GM19193 (cell line): Measurements from ENCODE around the gene APBA2.

Experiments
- POLR2A ChIP-seq: IDR thresholded peaks from 4 replicates; pipeline ENCODE4 v1.6.1; 2011; ENCODE audit not compliant: insufficient read depth, insufficient read length; ENCODE audit errors: extremely low read depth

The APBA2 gene

GRCh38 chr15:28991236-28992171, 105.7 kb downstream of the APBA2 start:
- no peak for TF ChIP-seq POLR2A

DNA sequence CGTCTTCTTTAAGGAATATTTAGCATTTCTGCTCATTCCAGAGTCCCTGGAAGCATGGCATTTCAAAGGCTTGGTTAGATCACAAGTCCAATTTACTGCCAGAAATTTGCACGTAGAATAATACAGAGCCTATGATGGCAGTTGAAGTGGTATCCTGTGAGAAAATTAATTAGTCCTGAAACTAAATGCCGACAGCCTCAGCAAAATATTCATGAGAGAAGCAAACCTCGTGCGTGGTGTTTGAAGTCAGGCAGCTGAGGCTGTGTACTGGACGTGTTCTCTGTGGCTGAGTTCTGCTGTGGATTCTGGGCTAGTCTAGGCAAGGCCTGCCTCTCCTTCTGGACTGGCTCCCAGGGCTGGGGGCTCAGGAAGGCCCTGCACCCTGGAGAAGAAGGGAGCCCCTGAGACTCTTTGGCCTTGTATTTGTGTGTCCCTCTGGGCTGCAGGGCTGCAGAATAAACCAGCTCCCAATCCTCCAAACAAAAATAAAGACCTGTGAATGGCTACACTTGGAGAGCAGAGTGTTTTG, 106.6 kb downstream of the APBA2 start:
- no peak for TF ChIP-seq POLR2A

GRCh38 chr15:28993051-28993719, 107.4 kb downstream of the APBA2 start:
- TF ChIP-seq POLR2A = no peak

- TF ChIP-seq POLR2A = no peak
These were observed 107.9 kb downstream of the APBA2 start for GRCh38 chr15:28993720-28994053.

GRCh38 chr15:28994142-28994830, 108.5 kb downstream of the APBA2 start:
- TF ChIP-seq POLR2A = no peak

DNA sequence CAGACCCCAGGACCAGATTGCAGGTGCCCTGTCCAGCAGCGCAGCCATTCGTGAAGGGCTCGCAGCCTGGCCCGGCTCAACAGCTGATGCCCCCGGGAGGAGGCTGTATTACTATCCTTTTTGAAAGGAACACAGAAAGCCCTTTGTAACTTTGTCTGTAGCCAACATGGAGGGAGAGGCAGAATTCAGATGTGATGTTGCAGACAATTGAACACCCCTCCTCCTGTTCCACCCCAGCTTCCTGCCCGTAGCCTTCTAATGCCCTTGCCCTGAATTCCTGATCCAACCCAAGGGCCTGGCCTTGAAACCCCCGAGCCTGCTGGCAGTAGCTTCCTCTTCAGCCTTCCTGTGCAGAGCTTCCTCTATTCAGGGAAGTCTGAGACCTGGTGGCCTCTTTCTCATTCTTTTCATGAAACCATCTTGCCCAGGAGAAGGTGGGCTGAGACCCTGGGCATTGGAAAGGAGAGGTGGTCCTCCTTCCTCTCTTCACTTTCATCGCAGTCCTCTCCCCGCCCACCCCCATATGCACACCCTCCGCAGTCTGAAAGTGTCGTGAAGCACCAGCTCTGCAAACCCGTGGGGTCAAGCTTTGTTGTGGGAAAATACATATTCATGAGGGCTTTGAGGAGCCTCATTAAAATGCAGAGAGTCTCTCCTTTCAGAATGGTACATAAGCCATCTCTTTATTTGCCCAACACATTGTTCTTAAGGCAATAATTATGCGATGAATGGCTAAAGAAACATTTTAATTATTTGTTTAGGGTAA, 109.2 kb downstream of the APBA2 start:
- TF ChIP-seq POLR2A = no peak

GRCh38 chr15:28995705-28996104, 109.9 kb downstream of the APBA2 start:
- TF ChIP-seq POLR2A = no peak

GRCh38 chr15:28996289-28996688, 110.5 kb downstream of the APBA2 start:
- TF ChIP-seq POLR2A = no peak

GRCh38 chr15:28996953-28997352, 111.2 kb downstream of the APBA2 start:
- TF ChIP-seq POLR2A = no peak

DNA sequence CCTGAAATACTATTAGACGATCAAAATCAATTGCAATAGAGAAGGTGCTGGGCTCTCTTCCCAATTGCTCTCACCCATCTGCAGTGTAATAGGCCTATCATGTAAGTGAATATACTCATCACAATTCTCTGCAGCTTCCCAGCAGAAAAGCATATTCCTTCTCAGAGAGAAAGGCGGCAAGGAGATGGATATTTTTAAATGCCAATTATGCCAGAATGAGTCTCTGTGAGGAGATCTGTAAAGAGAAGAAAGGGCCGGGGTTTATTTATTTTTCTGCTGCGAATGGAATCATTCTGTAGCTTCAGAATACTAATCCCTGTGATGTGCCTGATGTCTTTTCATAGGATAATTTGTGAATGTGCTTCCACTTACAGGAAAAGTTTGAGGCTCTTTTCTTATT, 112.0 kb downstream of the APBA2 start:
- TF ChIP-seq POLR2A = no peak

GRCh38 chr15:28998511-28998910, 112.7 kb downstream of the APBA2 start:
- TF ChIP-seq POLR2A = no peak

- TF ChIP-seq POLR2A = no peak
These were observed 117.5 kb downstream of the APBA2 start for GRCh38 chr15:29003191-29003839.

DNA sequence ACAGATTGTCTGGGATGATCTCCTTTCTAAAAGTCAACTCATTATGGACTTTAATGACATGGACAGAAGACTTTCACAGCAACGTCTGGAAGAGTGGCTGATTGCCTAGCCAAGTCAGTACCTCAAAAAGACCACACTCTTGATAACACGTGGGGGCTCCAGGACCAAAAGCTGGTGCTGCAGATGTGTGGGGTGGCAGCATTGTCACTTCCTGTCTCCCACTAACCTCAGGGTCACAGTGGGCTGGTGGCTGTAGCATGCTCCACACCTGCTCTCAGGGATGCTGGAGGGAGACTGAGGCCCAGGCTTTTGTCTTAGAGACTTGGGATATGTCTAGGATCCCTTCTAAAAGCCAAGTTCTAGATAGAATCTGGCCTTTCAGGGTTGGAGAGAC, 118.1 kb downstream of the APBA2 start:
- TF ChIP-seq POLR2A = no peak

GRCh38 chr15:29005931-29006330, 120.2 kb downstream of the APBA2 start:
- no peak for TF ChIP-seq POLR2A
